BLaER1 treated with 17β-estradiol and CSF1 and Interleukin-3, amounts not matched to agents 10 nM and 100 nM (cell line): ENCODE data around the gene ABCB11.

Source experiments
- H3K27ac ChIP-seq, 11 experiments: shearing (Covaris generic); formaldehyde crosslinking; 2 replicates each; pipeline ENCODE4 v1.8.1; 2022
- H3K27me3 ChIP-seq, 11 experiments: shearing (Covaris generic); formaldehyde crosslinking; 2 replicates each; pipeline ENCODE4 v1.8.1; 2022
- H3K36me3 ChIP-seq, 11 experiments: shearing (Covaris generic); formaldehyde crosslinking; 2 replicates each; pipeline ENCODE4 v1.8.1; 2022
- H3K4me1 ChIP-seq, 10 experiments: shearing (Covaris generic); formaldehyde crosslinking; 2 replicates each; pipeline ENCODE4 v1.8.1; 2022
- H3K4me2 ChIP-seq, 11 experiments: shearing (Covaris generic); formaldehyde crosslinking; 2 replicates each; pipeline ENCODE4 v1.8.1; 2022
- H3K4me3 ChIP-seq, 10 experiments: shearing (Covaris generic); formaldehyde crosslinking; 2 replicates each; pipeline ENCODE4 v1.8.1; 2022
- H3K9ac ChIP-seq, 11 experiments: shearing (Covaris generic); formaldehyde crosslinking; 2 replicates each; pipeline ENCODE4 v1.8.1; 2022
- H3K9me3 ChIP-seq, 11 experiments: shearing (Covaris generic); formaldehyde crosslinking; replicated peaks in 1 of 11; 2 replicates each; pipeline ENCODE4 v1.8.1; 2022
- H4K20me1 ChIP-seq, 11 experiments: shearing (Covaris generic); formaldehyde crosslinking; 2 replicates each; pipeline ENCODE4 v1.8.1; 2022
- Cebpa-rat ChIP-seq, 11 experiments: shearing (Covaris generic); IDR thresholded peaks; 2 replicates each; pipeline ENCODE4 v1.8.1; 2022

ABCB11 gene

GRCh38 chr2:168929031-168929430 is 102.1 kb downstream of the ABCB11 start:
- Histone ChIP-seq H3K9ac (no peak overlapping the region), H3K27me3 (no peaks in the 10 kb centered on the region), H3K4me2 (peak overlapping the region in 6 of 11 experiments; percentile 23 to 72 (median 46); a peak in 7 of 22 replicates), H3K27ac (no peak overlapping the region), H3K36me3 (no peaks in the 10 kb centered on the region), H4K20me1 (no peaks in the 10 kb centered on the region), H3K9me3 (peaks cover 0 to 5% (median 0%) of the 10 kb centered on the region in 11 experiments; a peak in 1 of 22 replicates), H3K4me1 (peaks cover 0 to 25% (median 11%) of the 10 kb centered on the region in 10 experiments; a peak in 10 of 20 replicates), H3K4me3 (no peak overlapping the region)
- no peak for TF ChIP-seq Cebpa-rat (IDR thresholded peaks at IDR 0.05)

DNA sequence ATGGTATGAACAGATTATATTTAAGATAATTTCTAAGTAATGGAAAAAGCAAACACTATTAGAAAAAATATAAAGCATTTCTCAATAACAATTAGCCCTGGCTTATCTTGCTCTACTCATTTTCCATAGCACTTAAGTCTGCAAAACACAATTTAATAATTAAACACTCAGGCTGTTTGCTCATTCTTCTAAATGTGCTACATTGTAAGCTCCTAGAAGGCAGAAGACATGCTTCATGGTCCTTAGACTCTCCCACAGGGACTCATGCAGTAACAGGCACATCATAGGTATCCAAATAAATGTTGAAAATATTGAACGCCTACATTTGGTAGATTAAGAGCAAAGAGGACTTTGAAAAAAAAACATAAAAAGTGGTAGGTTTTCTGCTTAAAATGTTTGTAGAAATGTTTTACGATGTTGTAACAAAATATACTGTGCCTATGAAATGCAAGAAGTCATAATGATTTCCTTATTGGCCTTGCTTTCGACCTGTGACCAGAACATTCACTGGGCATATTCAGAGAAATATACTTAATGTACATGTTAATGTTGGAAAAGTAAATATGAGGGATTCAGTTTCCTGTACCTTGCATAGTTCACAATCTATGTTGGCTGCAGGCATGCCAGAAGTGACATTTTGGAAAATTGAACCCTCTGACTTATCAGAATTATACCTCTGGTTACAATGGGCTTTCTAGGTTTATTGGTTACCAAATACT is 102.9 kb downstream of the ABCB11 start:
- Histone ChIP-seq H3K36me3 (no peaks in the 10 kb centered on the region), H3K9ac (no peak overlapping the region), H3K27me3 (no peaks in the 10 kb centered on the region), H3K27ac (no peak overlapping the region), H3K4me3 (no peak overlapping the region), H3K4me1 (peaks cover 0 to 25% (median 11%) of the 10 kb centered on the region in 10 experiments; a peak in 10 of 20 replicates), H3K9me3 (peaks cover 0 to 5% (median 0%) of the 10 kb centered on the region in 11 experiments; a peak in 1 of 22 replicates), H4K20me1 (no peaks in the 10 kb centered on the region), H3K4me2 (no peak overlapping the region)
- no peak for TF ChIP-seq Cebpa-rat (IDR thresholded peaks at IDR 0.05)

- H3K4me1 ChIP-seq: peaks cover 0 to 25% (median 11%) of the 10 kb centered on the region in 10 experiments; a peak in 10 of 20 replicates
- H3K27ac ChIP-seq: no peak overlapping the region
- no peak overlapping the region for H3K9ac ChIP-seq
- TF ChIP-seq Cebpa-rat (IDR thresholded peaks at IDR 0.05): no peak
- no peaks in the 10 kb centered on the region for H3K27me3 ChIP-seq
- H4K20me1 ChIP-seq: no peaks in the 10 kb centered on the region
- no peaks in the 10 kb centered on the region for H3K36me3 ChIP-seq
- no peak overlapping the region for H3K4me2 ChIP-seq
- H3K4me3 ChIP-seq: no peak overlapping the region
- no peaks in the 10 kb centered on the region for H3K9me3 ChIP-seq
These were observed 104.3 kb downstream of the ABCB11 start for GRCh38 chr2:168926621-168927386.

DNA sequence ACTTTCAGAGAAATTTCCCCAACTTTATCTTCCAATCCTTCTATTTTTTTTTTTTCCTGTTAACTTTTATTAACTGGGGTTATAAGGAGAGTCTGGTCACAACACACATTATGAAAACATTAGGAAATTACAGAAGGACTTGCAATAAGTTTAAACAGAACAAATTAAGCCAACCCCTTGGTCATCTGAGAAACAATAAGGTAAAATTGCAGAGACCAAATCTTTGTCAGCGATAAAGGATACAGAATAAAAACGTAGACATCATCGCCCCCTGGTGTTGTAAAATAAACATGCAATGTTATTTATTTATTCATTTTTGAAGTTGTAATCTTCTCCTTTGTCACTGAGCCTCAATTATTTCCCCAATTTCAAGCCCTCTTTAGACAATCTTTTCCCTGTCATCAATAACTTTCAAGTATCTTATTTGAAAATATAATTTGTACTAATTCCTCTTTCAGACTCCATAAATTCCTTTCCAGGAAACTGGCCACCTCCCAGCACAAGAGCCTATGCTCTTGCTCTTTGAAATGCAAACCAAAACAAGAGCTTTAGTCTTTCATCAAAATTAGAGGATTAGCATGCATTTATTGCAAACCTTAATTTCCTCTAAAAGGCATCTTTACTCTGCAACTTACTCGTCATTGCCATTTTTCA is 110.5 kb downstream of the ABCB11 start:
- no peaks in the 10 kb centered on the region for H3K4me1 ChIP-seq
- no peaks in the 10 kb centered on the region for H3K36me3 ChIP-seq
- no peak overlapping the region for H3K9ac ChIP-seq
- H3K27ac ChIP-seq: no peak overlapping the region
- H3K9me3 ChIP-seq: peaks cover 2 to 8% (median 3%) of the 10 kb centered on the region in 11 experiments; a peak in 15 of 22 replicates
- no peak for TF ChIP-seq Cebpa-rat (IDR thresholded peaks at IDR 0.05)
- H4K20me1 ChIP-seq: no peaks in the 10 kb centered on the region
- no peaks in the 10 kb centered on the region for H3K27me3 ChIP-seq
- no peak overlapping the region for H3K4me2 ChIP-seq
- no peak overlapping the region for H3K4me3 ChIP-seq

- Histone ChIP-seq H3K9ac (no peak overlapping the region), H3K4me3 (no peak overlapping the region), H4K20me1 (no peaks in the 10 kb centered on the region), H3K27ac (no peak overlapping the region), H3K9me3 (peaks cover 5 to 12% (median 6%) of the 10 kb centered on the region in 11 experiments; a peak in 15 of 22 replicates), H3K27me3 (no peaks in the 10 kb centered on the region; a peak in 2 of 22 replicates), H3K4me1 (no peaks in the 10 kb centered on the region), H3K36me3 (no peaks in the 10 kb centered on the region), H3K4me2 (no peak overlapping the region)
- TF ChIP-seq Cebpa-rat (IDR thresholded peaks at IDR 0.05): no peak
These were observed 114.8 kb downstream of the ABCB11 start for GRCh38 chr2:168916331-168916675.

DNA sequence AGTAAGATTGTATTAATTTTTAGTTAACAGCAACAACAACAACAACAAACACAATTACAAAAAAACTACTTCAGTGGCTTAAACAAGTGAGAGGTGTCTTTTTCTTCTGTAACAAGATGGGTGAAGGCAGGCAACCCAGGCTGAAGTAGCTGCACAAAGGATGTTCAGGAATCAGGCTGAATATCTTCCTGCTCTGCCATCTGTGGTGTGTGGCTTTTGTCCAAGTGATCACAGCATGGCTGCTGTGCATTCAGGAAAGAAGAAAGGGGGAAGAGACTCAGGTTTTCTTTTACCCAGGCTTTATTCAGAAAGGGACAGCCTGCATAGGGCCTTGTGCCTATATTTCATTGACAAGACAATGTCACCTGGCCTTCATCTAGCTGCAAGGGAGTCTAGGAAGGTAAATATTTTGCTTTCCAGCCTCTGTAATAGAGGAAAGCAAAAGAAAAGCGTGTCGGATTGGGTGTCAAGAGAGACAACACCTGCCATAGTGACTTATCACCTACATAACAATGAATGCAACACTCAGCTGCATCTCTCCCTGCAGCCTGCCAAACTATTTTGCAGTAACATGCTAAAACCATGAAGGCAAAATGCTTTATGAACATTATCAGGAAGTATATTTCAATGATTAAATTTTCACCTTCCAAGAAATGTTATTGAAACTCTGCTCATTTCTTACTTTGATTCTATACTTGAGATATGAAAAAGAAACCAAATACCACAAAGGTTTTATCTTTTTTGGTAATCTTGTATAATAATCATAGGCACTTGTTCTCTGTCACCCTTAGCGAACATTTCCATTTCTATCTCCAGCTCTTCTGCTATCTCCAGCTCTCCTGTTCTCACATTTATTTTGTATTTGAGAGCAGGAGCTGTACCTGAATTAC is 115.4 kb downstream of the ABCB11 start:
- Histone ChIP-seq H3K9me3 (peaks cover 5 to 12% (median 6%) of the 10 kb centered on the region in 11 experiments; a peak in 15 of 22 replicates), H3K36me3 (no peaks in the 10 kb centered on the region), H3K4me3 (no peak overlapping the region), H3K9ac (no peak overlapping the region), H3K4me2 (no peak overlapping the region), H4K20me1 (no peaks in the 10 kb centered on the region), H3K4me1 (no peaks in the 10 kb centered on the region), H3K27me3 (no peaks in the 10 kb centered on the region; a peak in 2 of 22 replicates), H3K27ac (no peak overlapping the region)
- TF ChIP-seq Cebpa-rat (IDR thresholded peaks at IDR 0.05): no peak

GRCh38 chr2:168913495-168913894 is 117.6 kb downstream of the ABCB11 start:
- no peak overlapping the region for H3K4me3 ChIP-seq
- H3K27ac ChIP-seq: no peak overlapping the region
- H3K9me3 ChIP-seq: peaks cover 5 to 12% (median 6%) of the 10 kb centered on the region in 11 experiments; a peak in 15 of 22 replicates
- H3K27me3 ChIP-seq: no peaks in the 10 kb centered on the region; a peak in 2 of 22 replicates
- H3K9ac ChIP-seq: no peak overlapping the region
- no peak for TF ChIP-seq Cebpa-rat (IDR thresholded peaks at IDR 0.05)
- no peaks in the 10 kb centered on the region for H3K4me1 ChIP-seq
- no peaks in the 10 kb centered on the region for H4K20me1 ChIP-seq
- H3K36me3 ChIP-seq: no peaks in the 10 kb centered on the region
- H3K4me2 ChIP-seq: no peak overlapping the region

DNA sequence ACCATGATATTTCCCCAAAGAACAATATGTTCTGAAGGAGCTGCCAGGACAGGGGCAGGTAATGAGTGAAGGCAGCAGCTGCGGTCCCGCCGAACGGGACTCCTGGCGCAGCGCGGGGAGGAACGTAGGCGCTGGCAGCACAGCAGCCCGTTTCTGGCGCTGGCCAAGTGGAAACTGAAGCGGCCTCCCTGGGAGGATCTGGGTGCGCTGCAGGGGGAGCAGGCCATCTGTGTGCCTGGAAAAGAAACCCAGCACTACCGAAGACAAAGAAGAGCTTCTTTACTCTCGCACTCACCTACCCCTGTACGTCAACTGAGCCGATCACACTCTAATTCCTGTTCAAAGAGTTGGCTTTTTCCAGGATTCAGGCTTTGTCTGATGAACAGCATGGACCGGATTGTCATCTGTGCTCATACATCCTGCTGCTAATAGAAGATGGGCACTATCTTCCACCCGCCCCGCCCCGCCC is 118.2 kb downstream of the ABCB11 start:
- Histone ChIP-seq H3K9ac (no peak overlapping the region), H3K4me2 (no peak overlapping the region), H3K27me3 (no peaks in the 10 kb centered on the region; a peak in 2 of 22 replicates), H3K9me3 (peaks cover 5 to 12% (median 6%) of the 10 kb centered on the region in 11 experiments; a peak in 15 of 22 replicates), H3K36me3 (no peaks in the 10 kb centered on the region), H3K4me1 (no peaks in the 10 kb centered on the region), H4K20me1 (no peaks in the 10 kb centered on the region), H3K27ac (no peak overlapping the region), H3K4me3 (no peak overlapping the region)
- no peak for TF ChIP-seq Cebpa-rat (IDR thresholded peaks at IDR 0.05)
